Renal pelvis (tissue), 4 donors: ENCODE data around the gene EFCAB6. TPM values are rescaled to one million over a fixed set of nuclear protein-coding genes. Genes with fewer than 3 reads are reported as not detected.

ENCODE experiments used
- DNase-seq: peaks from one replicate; pipeline ENCODE4 v3.0.0-alpha.2; 2013
- polyA plus RNA-seq, 3 donors: library from polyadenylated mRNA; unstranded; fragments of 120-200 nt; gene quantifications; one replicate each; pipeline ENCODE4 v1.2.1, GENCODE V29; 2013; ENCODE audit not compliant: insufficient read length in 3 of 3

EFCAB6 gene
- polyA plus RNA-seq, 3 donors, result 4.3 to 6.0 (median 5.8) TPM

GRCh38 chr22:43580271-43580750, 231.8 kb downstream of the EFCAB6 start:
- no peak for DNase-seq

GRCh38 chr22:43574738-43575137, 237.4 kb downstream of the EFCAB6 start:
- DNase-seq, result no peak

- DNase-seq, result no peak
Observed at GRCh38 chr22:43572710-43573109, 239.4 kb downstream of the EFCAB6 start.

GRCh38 chr22:43571181-43571580, 240.9 kb downstream of the EFCAB6 start:
- DNase-seq, result no peak

GRCh38 chr22:43570531-43571165, 241.5 kb downstream of the EFCAB6 start:
- no peak for DNase-seq

GRCh38 chr22:43569111-43569510, 243.0 kb downstream of the EFCAB6 start:
- no peak for DNase-seq

GRCh38 chr22:43567691-43568324, 244.3 kb downstream of the EFCAB6 start:
- DNase-seq, result no peak

- DNase-seq, result no peak
Observed at GRCh38 chr22:43566561-43567332, 245.4 kb downstream of the EFCAB6 start.

GRCh38 chr22:43566021-43566420, 246.1 kb downstream of the EFCAB6 start:
- no peak for DNase-seq

- DNase-seq, result no peak
Observed at GRCh38 chr22:43564859-43565258, 247.2 kb downstream of the EFCAB6 start.

GRCh38 chr22:43563571-43563970, 248.5 kb downstream of the EFCAB6 start:
- no peak for DNase-seq

- no peak for DNase-seq
Observed at GRCh38 chr22:43562843-43563242, 249.3 kb downstream of the EFCAB6 start.

GRCh38 chr22:43561415-43562178, 250.5 kb downstream of the EFCAB6 start:
- no peak for DNase-seq

GRCh38 chr22:43560651-43561050, 251.5 kb downstream of the EFCAB6 start:
- no peak for DNase-seq

GRCh38 chr22:43555561-43556515, 256.3 kb downstream of the EFCAB6 start:
- DNase-seq, result no peak

- no peak for DNase-seq
Observed at GRCh38 chr22:43554694-43555365, 257.3 kb downstream of the EFCAB6 start.

GRCh38 chr22:43554259-43554636, 257.9 kb downstream of the EFCAB6 start:
- DNase-seq, result no peak

- no peak for DNase-seq
Observed at GRCh38 chr22:43553451-43554258, 258.4 kb downstream of the EFCAB6 start.

GRCh38 chr22:43550672-43551071, 261.4 kb downstream of the EFCAB6 start:
- DNase-seq, result no peak
